ENCODE measurements around the gene C6orf120. TPM values are rescaled to one million over a fixed set of nuclear protein-coding genes. Genes with fewer than 3 reads are reported as not detected.

The C6orf120 gene
- total and polyA plus RNA-seq, 9 of the 15 experiments (the other 6 are each of a cell fraction or from before 2014, with no cell fraction given) = 7.7 to 44.9 (median 34.8) TPM

- peak; percentile 75 to 93 (median 82) for DNase-seq (ENCODE audit: extremely low read depth in 1 of 4, low spot score in 3 of 4)
- Histone ChIP-seq H3K27ac (ENCODE audit: extremely low read depth, low read depth, low read length) (peak overlapping the region; percentile 82), H3K9me3 (replicated peaks; ENCODE audit: control insufficient read depth, insufficient read depth, low read depth, low read length) (no peaks in the 10 kb centered on the region), H3K4me1 (replicated peaks in 1 of 2; ENCODE audit: control insufficient read depth in 2 of 2, insufficient read depth in 2 of 2, low read length in 2 of 2) (peaks cover 25 to 31% of the 10 kb centered on the region in 2 experiments), H4K20me1 (replicated peaks; ENCODE audit: control insufficient read depth, insufficient read depth, low read length) (peaks cover 6% of the 10 kb centered on the region), H3K27me3 (ENCODE audit: control insufficient read depth in 2 of 2, insufficient read depth in 2 of 2, low read length in 2 of 2) (no peaks in the 10 kb centered on the region), H3K4me3 (peak overlapping the region; percentile 48), H3K79me2 (ENCODE audit: control insufficient read depth, insufficient read depth, low read length) (peaks cover 32% of the 10 kb centered on the region), H2AFZ (ENCODE audit: low read depth, low read length) (peak overlapping the region; percentile 79), H3K9me1 (ENCODE audit: control insufficient read depth, insufficient read depth, low read length) (no peaks in the 10 kb centered on the region), H3K4me2 (ENCODE audit: insufficient read depth, low read length) (peak overlapping the region; percentile 83), H3K9ac (ENCODE audit: insufficient read depth in 1 of 2, low read depth in 2 of 2, low read length in 2 of 2) (peak overlapping the region; percentile 66 to 97), H3K36me3 (ENCODE audit: control insufficient read depth, insufficient read depth, low read length) (peaks cover 2% of the 10 kb centered on the region; the same call in 2 of the 3 replicates)
- intact Hi-C loops (cut with micrococcal nuclease) (loop anchor here (1.0 kb wide), 1 partner anchor 26 kb away; the partner anchor contains the start of genes DYNLT2 and ERMARD), in situ Hi-C loops (cut with MboI) (no loop called here)
- ATAC-seq = peak; percentile 77
- POLR2A ChIA-PET = interaction anchor here (0.6 to 2.9 kb wide), 8 partner anchors 10 to 1705 kb away, joined by 3 to 22 read pairs (median 5); partner anchors contain the start of genes DYNLT2 and ERMARD
- CTCF ChIA-PET (ENCODE audit: low intra/inter-chr PET ratio) = no interaction called here
- 16% methylated on average over 29 of the region's 29 CpGs for WGBS (ENCODE audit: insufficient coverage, low coverage, missing lambda C conversion rate)
- TSS peak; percentile 55 for BruUV-seq (replicated peaks)
- peak; percentile 90 for FAIRE-seq
- TF ChIP-seq FOS (IDR thresholded peaks at IDR 0.05; ENCODE audit: extremely low read depth, insufficient read length) (peak; percentile 36), NFRKB (IDR thresholded peaks at IDR 0.05; ENCODE audit: low read depth) (peak; percentile 73; the same call in 1 of the 2 replicates), ZNF41 (CRISPR knock-in tag; conservative IDR thresholded peaks at IDR 0.05) (no peak), ATF2 (CRISPR knock-in tag; IDR thresholded peaks at IDR 0.05) (0 out of 2 replicates have a peak, but pooled peaks have one; percentile 55), POLR2B (IDR thresholded peaks at IDR 0.05; ENCODE audit: low read depth, partially characterized antibody) (no peak), NFIC (IDR thresholded peaks at IDR 0.05) (no peak), ZFPM2 (CRISPR knock-in tag; IDR thresholded peaks at IDR 0.05) (no peak), RB1 (IDR thresholded peaks at IDR 0.05; ENCODE audit: low read depth) (no peak), SREBF1 (IDR thresholded peaks at IDR 0.05; ENCODE audit: borderline replicate concordance, low read depth, low read length) (no peak), MCM3 (IDR thresholded peaks at IDR 0.05) (no peak), ZNF384 (IDR thresholded peaks at IDR 0.05; ENCODE audit: low read depth, low read length) (no peak), TCF15 (CRISPR knock-in tag; IDR thresholded peaks at IDR 0.05) (no peak), CREM (IDR thresholded peaks at IDR 0.05; ENCODE audit: low read depth) (peak; percentile 94), GABPB1 (CRISPR knock-in tag; IDR thresholded peaks at IDR 0.05) (no peak), SP1 (CRISPR knock-in tag; IDR thresholded peaks at IDR 0.05) (peak; percentile 56; the same call in 1 of the 2 replicates), HOXB6 (CRISPR knock-in tag; IDR thresholded peaks at IDR 0.05; ENCODE audit: borderline replicate concordance) (no peak), RAD51 (IDR thresholded peaks at IDR 0.05; ENCODE audit: borderline replicate concordance, low read depth) (no peak; the same call in 1 of the 2 replicates), ARNT (IDR thresholded peaks at IDR 0.05) (peak in 1 of 2 experiments; percentile 47; a peak in 1 of 4 replicates), IRF1 (CRISPR knock-in tag; IDR thresholded peaks at IDR 0.05; ENCODE audit: borderline replicate concordance) (no peak), SNIP1 (IDR thresholded peaks at IDR 0.05; ENCODE audit: low read depth) (no peak), FOXK1 (CRISPR knock-in tag; IDR thresholded peaks at IDR 0.05; ENCODE audit: borderline replicate concordance) (no peak), CREBBP (IDR thresholded peaks at IDR 0.05; ENCODE audit: low read depth, low read length) (no peak)
Observed at GRCh38 chr6:169725125-169726048, 23.5 kb downstream of the C6orf120 start.

Measured in K562 (cell line).